ENCODE measurements around the gene RPS6KA4.

DNA sequence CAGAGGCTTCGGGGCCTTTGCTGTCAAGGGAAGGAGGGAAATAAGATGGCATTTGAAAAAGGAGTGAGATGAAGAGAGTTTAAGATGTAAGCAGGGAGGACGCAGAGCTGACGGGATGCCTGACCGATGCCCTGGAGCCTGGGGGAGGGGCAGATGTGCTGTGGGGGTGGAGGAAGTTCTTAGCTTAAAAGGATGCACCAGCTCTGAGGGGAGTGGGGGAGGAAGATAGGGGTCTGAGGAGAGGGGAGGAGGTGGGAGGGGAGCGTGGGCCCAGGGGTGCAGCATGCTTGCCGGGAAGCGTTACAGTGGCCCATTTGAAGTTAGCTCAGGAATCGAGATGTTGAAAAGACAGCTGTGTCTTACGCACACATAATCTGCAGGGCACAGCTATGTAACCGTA lies 56.3 kb downstream of the RPS6KA4 start:
- TF ChIP-seq, protein P1, sequence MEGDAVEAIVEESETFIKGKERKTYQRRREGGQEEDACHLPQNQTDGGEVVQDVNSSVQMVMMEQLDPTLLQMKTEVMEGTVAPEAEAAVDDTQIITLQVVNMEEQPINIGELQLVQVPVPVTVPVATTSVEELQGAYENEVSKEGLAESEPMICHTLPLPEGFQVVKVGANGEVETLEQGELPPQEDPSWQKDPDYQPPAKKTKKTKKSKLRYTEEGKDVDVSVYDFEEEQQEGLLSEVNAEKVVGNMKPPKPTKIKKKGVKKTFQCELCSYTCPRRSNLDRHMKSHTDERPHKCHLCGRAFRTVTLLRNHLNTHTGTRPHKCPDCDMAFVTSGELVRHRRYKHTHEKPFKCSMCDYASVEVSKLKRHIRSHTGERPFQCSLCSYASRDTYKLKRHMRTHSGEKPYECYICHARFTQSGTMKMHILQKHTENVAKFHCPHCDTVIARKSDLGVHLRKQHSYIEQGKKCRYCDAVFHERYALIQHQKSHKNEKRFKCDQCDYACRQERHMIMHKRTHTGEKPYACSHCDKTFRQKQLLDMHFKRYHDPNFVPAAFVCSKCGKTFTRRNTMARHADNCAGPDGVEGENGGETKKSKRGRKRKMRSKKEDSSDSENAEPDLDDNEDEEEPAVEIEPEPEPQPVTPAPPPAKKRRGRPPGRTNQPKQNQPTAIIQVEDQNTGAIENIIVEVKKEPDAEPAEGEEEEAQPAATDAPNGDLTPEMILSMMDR (IDR thresholded peaks at IDR 0.05; ENCODE audit: poor library complexity, severe bottlenecking), result no peak
- TF ChIP-seq POLR2AphosphoS5 (IDR thresholded peaks at IDR 0.05), result no peak
- no peak for TF ChIP-seq TAF1 (IDR thresholded peaks at IDR 0.05; ENCODE audit: low read depth)
- TF ChIP-seq RAD21 (conservative IDR thresholded peaks at IDR 0.05), result no peak
- TF ChIP-seq MXI1 (conservative IDR thresholded peaks at IDR 0.05; ENCODE audit: poor library complexity, severe bottlenecking), result no peak
- no peak for TF ChIP-seq EZH2 (IDR thresholded peaks at IDR 0.05; ENCODE audit: borderline replicate concordance, insufficient read depth, low read length, poor library complexity, severe bottlenecking)
- no peak for TF ChIP-seq EP300 (conservative IDR thresholded peaks at IDR 0.05; ENCODE audit: poor library complexity, severe bottlenecking)
- TF ChIP-seq, protein P2, sequence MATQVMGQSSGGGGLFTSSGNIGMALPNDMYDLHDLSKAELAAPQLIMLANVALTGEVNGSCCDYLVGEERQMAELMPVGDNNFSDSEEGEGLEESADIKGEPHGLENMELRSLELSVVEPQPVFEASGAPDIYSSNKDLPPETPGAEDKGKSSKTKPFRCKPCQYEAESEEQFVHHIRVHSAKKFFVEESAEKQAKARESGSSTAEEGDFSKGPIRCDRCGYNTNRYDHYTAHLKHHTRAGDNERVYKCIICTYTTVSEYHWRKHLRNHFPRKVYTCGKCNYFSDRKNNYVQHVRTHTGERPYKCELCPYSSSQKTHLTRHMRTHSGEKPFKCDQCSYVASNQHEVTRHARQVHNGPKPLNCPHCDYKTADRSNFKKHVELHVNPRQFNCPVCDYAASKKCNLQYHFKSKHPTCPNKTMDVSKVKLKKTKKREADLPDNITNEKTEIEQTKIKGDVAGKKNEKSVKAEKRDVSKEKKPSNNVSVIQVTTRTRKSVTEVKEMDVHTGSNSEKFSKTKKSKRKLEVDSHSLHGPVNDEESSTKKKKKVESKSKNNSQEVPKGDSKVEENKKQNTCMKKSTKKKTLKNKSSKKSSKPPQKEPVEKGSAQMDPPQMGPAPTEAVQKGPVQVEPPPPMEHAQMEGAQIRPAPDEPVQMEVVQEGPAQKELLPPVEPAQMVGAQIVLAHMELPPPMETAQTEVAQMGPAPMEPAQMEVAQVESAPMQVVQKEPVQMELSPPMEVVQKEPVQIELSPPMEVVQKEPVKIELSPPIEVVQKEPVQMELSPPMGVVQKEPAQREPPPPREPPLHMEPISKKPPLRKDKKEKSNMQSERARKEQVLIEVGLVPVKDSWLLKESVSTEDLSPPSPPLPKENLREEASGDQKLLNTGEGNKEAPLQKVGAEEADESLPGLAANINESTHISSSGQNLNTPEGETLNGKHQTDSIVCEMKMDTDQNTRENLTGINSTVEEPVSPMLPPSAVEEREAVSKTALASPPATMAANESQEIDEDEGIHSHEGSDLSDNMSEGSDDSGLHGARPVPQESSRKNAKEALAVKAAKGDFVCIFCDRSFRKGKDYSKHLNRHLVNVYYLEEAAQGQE (IDR thresholded peaks at IDR 0.05; ENCODE audit: borderline replicate concordance), result no peak
